HepG2 (cell line): ENCODE results near the gene MAVS. TPM values are rescaled to one million over a fixed set of nuclear protein-coding genes. Genes with fewer than 3 reads are reported as not detected.

Experiments used
- BRD4 ChIP-seq: sonication (generic); formaldehyde crosslinking; IDR thresholded peaks from 2 replicates; pipeline ENCODE4 v1.4.0; 2020; ENCODE audit warnings: missing genetic modification reagents
- FOXP4 ChIP-seq: sonication (generic); formaldehyde crosslinking; IDR thresholded peaks from 2 replicates; pipeline ENCODE4 v1.4.0; 2020; ENCODE audit warnings: missing genetic modification reagents
- HMGA1 ChIP-seq: sonication (generic); formaldehyde crosslinking; conservative IDR thresholded peaks from 2 replicates; pipeline ENCODE4 v1.4.0; 2020; ENCODE audit warnings: missing genetic modification reagents
- JARID2 ChIP-seq: sonication (generic); formaldehyde crosslinking; IDR thresholded peaks from 2 replicates; pipeline ENCODE4 v1.8.1; 2023; ENCODE audit warnings: missing genetic modification reagents, inconsistent platforms; ENCODE audit not compliant: insufficient replicate concordance
- KAT7 ChIP-seq: IDR thresholded peaks from 2 replicates; pipeline ENCODE4 v1.6.1; 2018; ENCODE audit warnings: borderline replicate concordance, missing compliant biosample characterization
- MYNN ChIP-seq: sonication (generic); formaldehyde crosslinking; IDR thresholded peaks from 2 replicates; pipeline ENCODE4 v1.4.0; 2020; ENCODE audit warnings: mild to moderate bottlenecking, low read depth, missing genetic modification reagents
- NFE2L1 ChIP-seq: sonication (generic); formaldehyde crosslinking; IDR thresholded peaks from 2 replicates; pipeline ENCODE4 v1.4.0; 2020; ENCODE audit warnings: missing genetic modification reagents, mild to moderate bottlenecking, borderline replicate concordance
- PHF20 ChIP-seq: sonication (generic); formaldehyde crosslinking; IDR thresholded peaks from 2 replicates; pipeline ENCODE4 v1.5.0; 2020; ENCODE audit warnings: mild to moderate bottlenecking, missing genetic modification reagents
- PRDM10 ChIP-seq: sonication (generic); formaldehyde crosslinking; IDR thresholded peaks from 2 replicates; pipeline ENCODE4 v1.4.0; 2020; ENCODE audit warnings: low read depth, missing genetic modification reagents
- SNAPC2 ChIP-seq: sonication (generic); formaldehyde crosslinking; IDR thresholded peaks from 2 replicates; pipeline ENCODE4 v1.8.1; 2022; ENCODE audit warnings: mild to moderate bottlenecking, missing genetic modification reagents
- TRIM22 ChIP-seq: fragments of 450-650 bp; IDR thresholded peaks from 2 replicates; pipeline ENCODE4 v1.6.1; 2017
- ZFP41 ChIP-seq: sonication (generic); formaldehyde crosslinking; IDR thresholded peaks from 2 replicates; pipeline ENCODE4 v1.4.0; 2020; ENCODE audit warnings: mild to moderate bottlenecking, missing genetic modification reagents, borderline replicate concordance
- ZMYM2 ChIP-seq: sonication (generic); formaldehyde crosslinking; IDR thresholded peaks from 2 replicates; pipeline ENCODE4 v1.8.0; 2022; ENCODE audit warnings: mild to moderate bottlenecking, missing genetic modification reagents
- ZNF160 ChIP-seq: sonication (generic); formaldehyde crosslinking; IDR thresholded peaks from 2 replicates; pipeline ENCODE4 v1.8.0; 2022; ENCODE audit warnings: mild to moderate bottlenecking, inconsistent platforms, missing genetic modification reagents
- ZNF451 ChIP-seq: sonication (generic); formaldehyde crosslinking; IDR thresholded peaks from 2 replicates; pipeline ENCODE4 v1.5.0; 2020; ENCODE audit warnings: mild to moderate bottlenecking, missing genetic modification reagents
- ZNF569 ChIP-seq: sonication (generic); formaldehyde crosslinking; IDR thresholded peaks from 2 replicates; pipeline ENCODE4 v1.5.0; 2020; ENCODE audit warnings: mild to moderate bottlenecking, missing genetic modification reagents, moderate library complexity, borderline replicate concordance
- ZNF747 ChIP-seq: sonication (generic); formaldehyde crosslinking; IDR thresholded peaks from 2 replicates; pipeline ENCODE4 v1.8.1; 2023; ENCODE audit warnings: missing genetic modification reagents, mild to moderate bottlenecking, borderline replicate concordance
- ZNF878 ChIP-seq: sonication (generic); formaldehyde crosslinking; IDR thresholded peaks from 2 replicates; pipeline ENCODE4 v1.8.1; 2023; ENCODE audit warnings: mild to moderate bottlenecking, missing genetic modification reagents, moderate library complexity
- ZXDC ChIP-seq: sonication (generic); formaldehyde crosslinking; IDR thresholded peaks from 2 replicates; pipeline ENCODE4 v1.5.0; 2020; ENCODE audit warnings: mild to moderate bottlenecking, missing genetic modification reagents
- polyA plus RNA-seq, 8 experiments: library from polyadenylated mRNA; depleted of rRNA in 3 of 8; stranded (reverse) in 7 of 8; unstranded in 1 of 8; fragments of >200 nt; fragmentation: Illumina TruSeq in 4 of 8; extraction: Trizol in 4 of 8; gene quantifications; 2 replicates each; pipeline versions ENCODE4 v1.2.1 to v1.2.3, GENCODE V29; 2011 to 2016; ENCODE audit warnings: low read depth in 4 of 8, missing spikeins in 1 of 8, mixed read lengths in 1 of 8; ENCODE audit not compliant: insufficient read depth in 1 of 8
- total RNA-seq, 5 experiments: library from RNA; depleted of rRNA; stranded (reverse); fragments of >200 nt; fragmentation: Illumina TruSeq; extraction: Trizol; gene quantifications; 2 replicates each; pipeline ENCODE4 v1.2.3, GENCODE V29; 2016; ENCODE audit warnings: low read depth in 1 of 5

Gene MAVS
- total and polyA plus RNA-seq, 2 of the 13 experiments (the other 11 are each of a cell fraction or from before 2014, with no cell fraction given), result 27.3 to 36.6 TPM

- peak; percentile 72; the same call in 1 of the 2 replicates for TF ChIP-seq PHF20 (CRISPR knock-in tag)
- no peak for TF ChIP-seq NFE2L1
- TF ChIP-seq BRD4 (CRISPR knock-in tag), result peak; percentile 84; the same call in 1 of the 2 replicates
- no peak for TF ChIP-seq ZNF569 (CRISPR knock-in tag)
- TF ChIP-seq HMGA1, result no peak
- TF ChIP-seq ZMYM2 (CRISPR knock-in tag), result peak; percentile 92
- TF ChIP-seq ZXDC, result peak; percentile 93
- peak; percentile 78; the same call in 1 of the 2 replicates for TF ChIP-seq KAT7 (CRISPR knock-in tag)
- TF ChIP-seq FOXP4 (CRISPR knock-in tag), result peak; percentile 81
- TF ChIP-seq PRDM10, result peak; percentile 63; the same call in 1 of the 2 replicates
- no peak for TF ChIP-seq TRIM22
- peak; percentile 84; the same call in 1 of the 2 replicates for TF ChIP-seq ZNF160 (CRISPR knock-in tag)
- TF ChIP-seq MYNN, result peak; percentile 94; the same call in 1 of the 2 replicates
- peak; percentile 95 for TF ChIP-seq SNAPC2 (CRISPR knock-in tag)
- TF ChIP-seq ZFP41, result peak; percentile 92; the same call in 1 of the 2 replicates
- TF ChIP-seq JARID2 (CRISPR knock-in tag), result no peak
- TF ChIP-seq ZNF747, result peak; percentile 91; the same call in 1 of the 2 replicates
- peak; percentile 95 for TF ChIP-seq ZNF451 (CRISPR knock-in tag)
- TF ChIP-seq ZNF878, result peak; percentile 93
Measured at GRCh38 chr20:3811467-3812258, 35.0 kb upstream of the MAVS start (continued).
